Thoracic aorta (tissue), 2 donors: ENCODE measurements around the gene CACNA2D4. TPM values are rescaled to one million over a fixed set of nuclear protein-coding genes. Genes with fewer than 3 reads are reported as not detected.

Experiments
- ATAC-seq: fragments of 150-250 bp; one replicate; pipeline ENCODE4 v1.8.0; 2017; ENCODE audit warnings: low read depth; ENCODE audit not compliant: insufficient number of reproducible peaks, low FRiP score
- DNase-seq: peaks from one replicate; pipeline ENCODE4 v3.0.0-alpha.2; 2020; ENCODE audit warnings: low spot score
- H3K27ac ChIP-seq, 2 donors: fragments of 200-600 bp; sonication (generic); 1 replicate in 1 of 2; 2 replicates in 1 of 2; pipeline ENCODE4 v1.5.1; 2016; ENCODE audit warnings: mild to moderate bottlenecking in 2 of 2, moderate library complexity in 2 of 2
- H3K27me3 ChIP-seq: fragments of 200-600 bp; sonication (generic); replicated peaks from 2 replicates; pipeline ENCODE4 v1.6.0; 2016; ENCODE audit warnings: mild to moderate bottlenecking; ENCODE audit not compliant: insufficient read depth
- H3K36me3 ChIP-seq: fragments of 200-600 bp; sonication (generic); one replicate; pipeline ENCODE4 v1.5.1; 2016
- H3K4me1 ChIP-seq, 2 donors: fragments of 200-600 bp; sonication (generic); 1 replicate in 1 of 2; 2 replicates in 1 of 2; pipeline versions ENCODE4 v1.5.1 to v1.6.0; 2016; ENCODE audit warnings: low read depth in 2 of 2, mild to moderate bottlenecking in 1 of 2; ENCODE audit not compliant: control insufficient read depth in 1 of 2
- H3K4me3 ChIP-seq: fragments of 200-600 bp; sonication (generic); 2 replicates; pipeline ENCODE4 v1.5.1; 2016; ENCODE audit warnings: mild to moderate bottlenecking
- H3K9me3 ChIP-seq: fragments of 200-600 bp; sonication (generic); 2 replicates; pipeline ENCODE4 v1.5.1; 2016
- CTCF ChIP-seq: fragments of 200-600 bp; sonication (generic); IDR thresholded peaks from one replicate; pipeline ENCODE4 v1.5.1; 2019; ENCODE audit warnings: antibody characterized with exemption
- total RNA-seq, 2 donors: library from RNA; depleted of rRNA; stranded (reverse); fragments of >200 nt; gene quantifications; one replicate each; pipeline versions ENCODE4 v1.1.0 to v1.2.3, GENCODE V29; 2016

CACNA2D4 gene
- total RNA-seq, 2 donors from 2014 or later, result 8.7 to 12.3 TPM

GRCh38 chr12:1912580-1913376, 5.7 kb downstream of the CACNA2D4 start:
- no peaks in the 10 kb centered on the region for H3K9me3 ChIP-seq
- no peak for TF ChIP-seq CTCF
- no peaks in the 10 kb centered on the region for H3K27me3 ChIP-seq
- H3K27ac ChIP-seq, result no peak overlapping the region
- no peak for DNase-seq
- H3K36me3 ChIP-seq, result no peaks in the 10 kb centered on the region
- H3K4me1 ChIP-seq, result peaks cover 3 to 12% of the 10 kb centered on the region in 2 donors
- ATAC-seq, result no peak
- no peak overlapping the region for H3K4me3 ChIP-seq

- no peak overlapping the region for H3K4me3 ChIP-seq
- no peak overlapping the region for H3K27ac ChIP-seq
- no peak for TF ChIP-seq CTCF
- peaks cover 0 to 3% of the 10 kb centered on the region in 2 donors for H3K4me1 ChIP-seq
- no peaks in the 10 kb centered on the region for H3K36me3 ChIP-seq
- DNase-seq, result no peak
- H3K9me3 ChIP-seq, result no peaks in the 10 kb centered on the region
- no peaks in the 10 kb centered on the region for H3K27me3 ChIP-seq
- no peak for ATAC-seq
Observed at GRCh38 chr12:1911598-1912575, 6.6 kb downstream of the CACNA2D4 start.

GRCh38 chr12:1910468-1910867, 8.0 kb downstream of the CACNA2D4 start:
- Histone ChIP-seq H3K36me3 (no peaks in the 10 kb centered on the region), H3K9me3 (peaks cover 3% of the 10 kb centered on the region), H3K27ac (no peak overlapping the region), H3K27me3 (no peaks in the 10 kb centered on the region), H3K4me3 (no peak overlapping the region), H3K4me1 (no peaks in the 10 kb centered on the region)
- ATAC-seq, result no peak
- DNase-seq, result no peak
- TF ChIP-seq CTCF, result no peak

- Histone ChIP-seq H3K9me3 (peaks cover 13% of the 10 kb centered on the region), H3K4me3 (no peak overlapping the region), H3K27ac (no peak overlapping the region), H3K27me3 (no peaks in the 10 kb centered on the region), H3K4me1 (no peaks in the 10 kb centered on the region), H3K36me3 (no peaks in the 10 kb centered on the region)
- TF ChIP-seq CTCF, result no peak
- DNase-seq (no peak), ATAC-seq (no peak)
Observed at GRCh38 chr12:1908758-1909157, 9.7 kb downstream of the CACNA2D4 start.
